GM12878 (cell line): ENCODE data around the gene SNX8.

Source experiments
- ATF2 ChIP-seq: IDR thresholded peaks from 2 replicates; pipeline ENCODE4 v1.6.1; 2012; ENCODE audit warnings: low read length, inconsistent platforms
- CEBPB ChIP-seq, 2 experiments: fragments of 150-350 bp in 1 of 2; IDR thresholded peaks; 2 replicates each; pipeline ENCODE4 v1.6.1; 2012 to 2014; ENCODE audit warnings: low read depth in 2 of 2, low read length in 2 of 2, borderline replicate concordance in 1 of 2, inconsistent platforms in 1 of 2
- CTCF ChIP-seq, 3 experiments: IDR thresholded peaks in 2 of 3; conservative IDR thresholded peaks in 1 of 3; 2 replicates each; pipeline ENCODE4 v1.5.1; 2011; ENCODE audit warnings: low read depth in 3 of 3, low read length in 3 of 3, mild to moderate bottlenecking in 3 of 3, control low read depth in 2 of 3, moderate library complexity in 2 of 3, inconsistent platforms in 1 of 3, mixed read lengths in 1 of 3; ENCODE audit not compliant: control insufficient read depth in 2 of 3, insufficient read depth in 1 of 3; ENCODE audit errors: extremely low read depth in 1 of 3
- HDGF ChIP-seq: fragments of 450-650 bp; IDR thresholded peaks from 2 replicates; pipeline ENCODE4 v1.6.1; 2016; ENCODE audit warnings: antibody characterized with exemption
- RAD21 ChIP-seq: IDR thresholded peaks from 2 replicates; pipeline ENCODE4 v1.6.1; 2011; ENCODE audit warnings: mild to moderate bottlenecking, low read depth, low read length, moderate library complexity; ENCODE audit not compliant: insufficient read depth

GRCh38 chr7:2353936-2354185, 39.6 kb upstream of the SNX8 start:
- TF ChIP-seq CTCF (IDR thresholded peaks at IDR 0.05 in 2 of 3, conservative IDR thresholded peaks at IDR 0.05 in 1 of 3; ENCODE audit: control insufficient read depth in 2 of 3, extremely low read depth in 1 of 3, insufficient read depth in 1 of 3, low read depth in 3 of 3, low read length in 3 of 3), result no peak
- TF ChIP-seq ATF2, result no peak
- TF ChIP-seq RAD21, result no peak
- no peak for TF ChIP-seq CEBPB (IDR thresholded peaks at IDR 0.05; ENCODE audit: borderline replicate concordance in 1 of 2, low read depth in 2 of 2, low read length in 2 of 2)
- TF ChIP-seq HDGF, result no peak
